ENCODE results near the gene ZNF223. TPM values are rescaled to one million over a fixed set of nuclear protein-coding genes. Genes with fewer than 3 reads are reported as not detected.

The ZNF223 gene
- total RNA-seq, 1 donor, result 0.63 TPM

GRCh38 chr19:44050740-44051649 lies 841 bp upstream of the ZNF223 start:
- Histone ChIP-seq H3K4me1 (ENCODE audit: insufficient read depth, low read length) (peaks cover 13% of the 10 kb centered on the region), H3K9me3 (ENCODE audit: low read depth, low read length) (no peaks in the 10 kb centered on the region), H3K4me3 (ENCODE audit: low read length) (peak overlapping the region; percentile 72), H3K27me3 (ENCODE audit: insufficient read depth, low read length) (no peaks in the 10 kb centered on the region)

GRCh38 chr19:44055870-44056269 lies 4.0 kb downstream of the ZNF223 start:
- Histone ChIP-seq H3K9me3 (ENCODE audit: low read depth, low read length) (no peaks in the 10 kb centered on the region), H3K4me3 (ENCODE audit: low read length) (no peak overlapping the region), H3K4me1 (ENCODE audit: insufficient read depth, low read length) (peaks cover 9% of the 10 kb centered on the region), H3K27me3 (ENCODE audit: insufficient read depth, low read length) (no peaks in the 10 kb centered on the region)

GRCh38 chr19:44059229-44059628 lies 7.4 kb downstream of the ZNF223 start:
- Histone ChIP-seq H3K4me3 (ENCODE audit: low read length) (no peak overlapping the region), H3K9me3 (ENCODE audit: low read depth, low read length) (peaks cover 6% of the 10 kb centered on the region), H3K4me1 (ENCODE audit: insufficient read depth, low read length) (no peaks in the 10 kb centered on the region), H3K27me3 (ENCODE audit: insufficient read depth, low read length) (no peaks in the 10 kb centered on the region)

GRCh38 chr19:44061038-44061437 lies 9.2 kb downstream of the ZNF223 start:
- Histone ChIP-seq H3K4me1 (ENCODE audit: insufficient read depth, low read length) (no peaks in the 10 kb centered on the region), H3K4me3 (ENCODE audit: low read length) (no peak overlapping the region), H3K9me3 (ENCODE audit: low read depth, low read length) (peaks cover 20% of the 10 kb centered on the region), H3K27me3 (ENCODE audit: insufficient read depth, low read length) (no peaks in the 10 kb centered on the region)

GRCh38 chr19:44066305-44066704 lies 14.5 kb downstream of the ZNF223 start:
- Histone ChIP-seq H3K4me3 (ENCODE audit: low read length) (no peak overlapping the region), H3K27me3 (ENCODE audit: insufficient read depth, low read length) (no peaks in the 10 kb centered on the region), H3K9me3 (ENCODE audit: low read depth, low read length) (peaks cover 51% of the 10 kb centered on the region), H3K4me1 (ENCODE audit: insufficient read depth, low read length) (peaks cover 2% of the 10 kb centered on the region)

- no peaks in the 10 kb centered on the region for H3K27me3 ChIP-seq (ENCODE audit: insufficient read depth, low read length)
- no peak overlapping the region for H3K4me3 ChIP-seq (ENCODE audit: low read length)
- H3K4me1 ChIP-seq (ENCODE audit: insufficient read depth, low read length), result peaks cover 16% of the 10 kb centered on the region
- peaks cover 45% of the 10 kb centered on the region for H3K9me3 ChIP-seq (ENCODE audit: low read depth, low read length)
These were observed 17.6 kb downstream of the ZNF223 start for GRCh38 chr19:44069415-44069814.

- Histone ChIP-seq H3K27me3 (ENCODE audit: insufficient read depth, low read length) (no peaks in the 10 kb centered on the region), H3K4me1 (ENCODE audit: insufficient read depth, low read length) (peaks cover 16% of the 10 kb centered on the region), H3K9me3 (ENCODE audit: low read depth, low read length) (peaks cover 22% of the 10 kb centered on the region), H3K4me3 (ENCODE audit: low read length) (peak within 1 kb of the TSS; percentile 55)
These were observed 20.1 kb downstream of the ZNF223 start, which contains the start of gene ZNF284 for GRCh38 chr19:44071824-44072542. TSS of gene ZNF284 (plus strand) at chr19:44072159. CDS start at chr19:44076390, 4,231 bp downstream.

- Histone ChIP-seq H3K4me1 (ENCODE audit: insufficient read depth, low read length) (peaks cover 16% of the 10 kb centered on the region), H3K4me3 (ENCODE audit: low read length) (peak overlapping the region; percentile 55), H3K9me3 (ENCODE audit: low read depth, low read length) (peaks cover 14% of the 10 kb centered on the region), H3K27me3 (ENCODE audit: insufficient read depth, low read length) (no peaks in the 10 kb centered on the region)
These were observed 20.9 kb downstream of the ZNF223 start for GRCh38 chr19:44072543-44073401.

GRCh38 chr19:44076325-44076724 lies 24.5 kb downstream of the ZNF223 start:
- Histone ChIP-seq H3K4me3 (ENCODE audit: low read length) (no peak overlapping the region), H3K9me3 (ENCODE audit: low read depth, low read length) (no peaks in the 10 kb centered on the region), H3K27me3 (ENCODE audit: insufficient read depth, low read length) (no peaks in the 10 kb centered on the region), H3K4me1 (ENCODE audit: insufficient read depth, low read length) (peaks cover 14% of the 10 kb centered on the region)

- Histone ChIP-seq H3K9me3 (ENCODE audit: low read depth, low read length) (no peaks in the 10 kb centered on the region), H3K4me3 (ENCODE audit: low read length) (no peak overlapping the region), H3K27me3 (ENCODE audit: insufficient read depth, low read length) (no peaks in the 10 kb centered on the region), H3K4me1 (ENCODE audit: insufficient read depth, low read length) (peaks cover 10% of the 10 kb centered on the region)
These were observed 40.3 kb downstream of the ZNF223 start for GRCh38 chr19:44092108-44092507.

GRCh38 chr19:44093931-44094765 lies 42.3 kb downstream of the ZNF223 start, which contains the start of gene ZNF224:
TSS of gene ZNF224 (plus strand) at chr19:44094361. CDS start at chr19:44097874, 3,513 bp downstream.
- Histone ChIP-seq H3K27me3 (ENCODE audit: insufficient read depth, low read length) (no peaks in the 10 kb centered on the region), H3K9me3 (ENCODE audit: low read depth, low read length) (no peaks in the 10 kb centered on the region), H3K4me1 (ENCODE audit: insufficient read depth, low read length) (peaks cover 10% of the 10 kb centered on the region), H3K4me3 (ENCODE audit: low read length) (peak within 1 kb of the TSS; percentile 74)

- Histone ChIP-seq H3K4me3 (ENCODE audit: low read length) (no peak overlapping the region), H3K9me3 (ENCODE audit: low read depth, low read length) (peaks cover 64% of the 10 kb centered on the region), H3K4me1 (ENCODE audit: insufficient read depth, low read length) (peaks cover 6% of the 10 kb centered on the region), H3K27me3 (ENCODE audit: insufficient read depth, low read length) (no peaks in the 10 kb centered on the region)
These were observed 55.9 kb downstream of the ZNF223 start for GRCh38 chr19:44107751-44108150.

- no peaks in the 10 kb centered on the region for H3K27me3 ChIP-seq (ENCODE audit: insufficient read depth, low read length)
- H3K4me3 ChIP-seq (ENCODE audit: low read length), result no peak overlapping the region
- peaks cover 17% of the 10 kb centered on the region for H3K4me1 ChIP-seq (ENCODE audit: insufficient read depth, low read length)
- peaks cover 50% of the 10 kb centered on the region for H3K9me3 ChIP-seq (ENCODE audit: low read depth, low read length)
These were observed 57.6 kb downstream of the ZNF223 start for GRCh38 chr19:44109458-44109857.
